ENCODE measurements around the gene ANKMY2.

The ANKMY2 gene

GRCh38 chr7:16655394-16655793, 9.8 kb upstream of the ANKMY2 start:
- no peak for DNase-seq (ENCODE audit: low read depth)
- TF ChIP-seq MAX (IDR thresholded peaks at IDR 0.05; ENCODE audit: low read depth, low read length) (no peak), CTCF (IDR thresholded peaks at IDR 0.05; ENCODE audit: low read depth, low read length) (no peak), POLR2A (IDR thresholded peaks at IDR 0.05; ENCODE audit: extremely low read depth, insufficient read length) (no peak), MYC (IDR thresholded peaks at IDR 0.05; ENCODE audit: low read depth, low read length) (no peak)
- no peak overlapping the region for H3K4me3 ChIP-seq (ENCODE audit: low read depth, low read length)

- TF ChIP-seq POLR2A (IDR thresholded peaks at IDR 0.05; ENCODE audit: extremely low read depth, insufficient read length): no peak
- no peak for TF ChIP-seq CTCF (IDR thresholded peaks at IDR 0.05; ENCODE audit: low read depth, low read length)
- TF ChIP-seq MYC (IDR thresholded peaks at IDR 0.05; ENCODE audit: low read depth, low read length): no peak
- no peak for TF ChIP-seq MAX (IDR thresholded peaks at IDR 0.05; ENCODE audit: low read depth, low read length)
- DNase-seq (ENCODE audit: low read depth): no peak
- no peak overlapping the region for H3K4me3 ChIP-seq (ENCODE audit: low read depth, low read length)
These were observed 7.3 kb upstream of the ANKMY2 start for GRCh38 chr7:16652888-16653287.

GRCh38 chr7:16652240-16652583, 6.7 kb upstream of the ANKMY2 start:
- no peak for DNase-seq (ENCODE audit: low read depth)
- no peak overlapping the region for H3K4me3 ChIP-seq (ENCODE audit: low read depth, low read length)
- no peak for TF ChIP-seq CTCF (IDR thresholded peaks at IDR 0.05; ENCODE audit: low read depth, low read length)
- TF ChIP-seq MAX (IDR thresholded peaks at IDR 0.05; ENCODE audit: low read depth, low read length): no peak
- TF ChIP-seq MYC (IDR thresholded peaks at IDR 0.05; ENCODE audit: low read depth, low read length): no peak
- TF ChIP-seq POLR2A (IDR thresholded peaks at IDR 0.05; ENCODE audit: extremely low read depth, insufficient read length): no peak

- no peak overlapping the region for H3K4me3 ChIP-seq (ENCODE audit: low read depth, low read length)
- TF ChIP-seq MAX (IDR thresholded peaks at IDR 0.05; ENCODE audit: low read depth, low read length) (no peak), MYC (IDR thresholded peaks at IDR 0.05; ENCODE audit: low read depth, low read length) (no peak), CTCF (IDR thresholded peaks at IDR 0.05; ENCODE audit: low read depth, low read length) (no peak), POLR2A (IDR thresholded peaks at IDR 0.05; ENCODE audit: extremely low read depth, insufficient read length) (no peak)
- no peak for DNase-seq (ENCODE audit: low read depth)
These were observed 6.1 kb upstream of the ANKMY2 start for GRCh38 chr7:16651396-16652239.

- no peak overlapping the region for H3K4me3 ChIP-seq (ENCODE audit: low read depth, low read length)
- TF ChIP-seq POLR2A (IDR thresholded peaks at IDR 0.05; ENCODE audit: extremely low read depth, insufficient read length) (no peak), CTCF (IDR thresholded peaks at IDR 0.05; ENCODE audit: low read depth, low read length) (no peak), MAX (IDR thresholded peaks at IDR 0.05; ENCODE audit: low read depth, low read length) (no peak), MYC (IDR thresholded peaks at IDR 0.05; ENCODE audit: low read depth, low read length) (no peak)
- DNase-seq (ENCODE audit: low read depth): no peak
These were observed 4.7 kb upstream of the ANKMY2 start for GRCh38 chr7:16650266-16650665.

Data from NB4 (cell line).